ENCODE results near the gene FMN2.

FMN2 gene

GRCh38 chr1:240337781-240338180, 246.1 kb downstream of the FMN2 start (continued):
- TF ChIP-seq ZEB2 (tag by site-specific recombination; IDR thresholded peaks at IDR 0.05) (0 out of 2 replicates have a peak, but pooled peaks have one; percentile 43), ZNF843 (tag by site-specific recombination; IDR thresholded peaks at IDR 0.05) (peak; percentile 52; the same call in 1 of the 2 replicates), ZNF561 (tag by site-specific recombination; IDR thresholded peaks at IDR 0.05; ENCODE audit: borderline replicate concordance) (no peak), ZNF639 (tag by site-specific recombination; IDR thresholded peaks at IDR 0.05) (no peak), ZBTB10 (tag by site-specific recombination; IDR thresholded peaks at IDR 0.05) (no peak), OSR2 (tag by site-specific recombination; IDR thresholded peaks at IDR 0.05) (no peak), ZNF449 (tag by site-specific recombination; IDR thresholded peaks at IDR 0.05) (no peak), ZNF23 (tag by site-specific recombination; IDR thresholded peaks at IDR 0.05; ENCODE audit: borderline replicate concordance) (no peak), ZBTB17 (tag by site-specific recombination; IDR thresholded peaks at IDR 0.05) (peak; percentile 90), ZNF274 (IDR thresholded peaks at IDR 0.05; ENCODE audit: low read length) (no peak), ZNF274 (tag by site-specific recombination; IDR thresholded peaks at IDR 0.05; ENCODE audit: borderline replicate concordance) (no peak), WT1 (tag by site-specific recombination; IDR thresholded peaks at IDR 0.05) (0 out of 2 replicates have a peak, but pooled peaks have one; percentile 16), KLF9 (tag by site-specific recombination; IDR thresholded peaks at IDR 0.05; ENCODE audit: low read depth) (no peak), ZNF112 (tag by site-specific recombination; IDR thresholded peaks at IDR 0.05) (no peak), GLI2 (tag by site-specific recombination; IDR thresholded peaks at IDR 0.05; ENCODE audit: borderline replicate concordance, low read depth) (no peak), ZNF214 (tag by site-specific recombination; IDR thresholded peaks at IDR 0.05; ENCODE audit: borderline replicate concordance) (no peak), ZNF555 (tag by site-specific recombination; conservative IDR thresholded peaks at IDR 0.05) (no peak), ZNF16 (tag by site-specific recombination; IDR thresholded peaks at IDR 0.05; ENCODE audit: low read depth) (no peak), PRDM4 (tag by site-specific recombination; IDR thresholded peaks at IDR 0.05) (no peak), ZBTB48 (tag by site-specific recombination; IDR thresholded peaks at IDR 0.05) (no peak), REST (tag by site-specific recombination; IDR thresholded peaks at IDR 0.05) (no peak), PRDM1 (tag by site-specific recombination; IDR thresholded peaks at IDR 0.05) (0 out of 2 replicates have a peak, but pooled peaks have one; percentile 26), TSHZ1 (tag by site-specific recombination; IDR thresholded peaks at IDR 0.05; ENCODE audit: borderline replicate concordance) (peak; percentile 79; the same call in 1 of the 2 replicates)
